Hepatic stellate cell (primary cell): ENCODE results near the gene FTO.

Experiments used
- DNase-seq: peaks from one replicate; pipeline ENCODE4 v3.0.0; 2011; ENCODE audit warnings: low spot score

The FTO gene

DNA sequence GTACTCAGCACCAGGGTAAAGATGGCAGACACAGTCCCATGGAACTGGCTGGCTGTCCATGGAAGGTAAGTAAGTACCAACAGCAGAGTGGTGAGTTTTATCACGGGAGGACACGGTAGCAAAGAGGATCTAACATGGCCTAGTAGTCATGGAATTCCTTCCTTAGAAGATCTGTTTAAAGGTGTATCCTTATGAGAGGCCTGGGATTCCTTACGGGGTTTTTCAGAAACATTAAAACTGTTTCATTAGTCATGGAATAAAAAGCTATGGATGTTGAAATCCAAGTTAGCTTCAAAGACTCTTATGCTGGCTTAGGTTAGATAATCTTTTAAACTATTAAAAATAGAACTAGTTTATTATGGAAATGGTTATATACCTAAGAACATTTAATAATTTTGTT, 7.4 kb downstream of the FTO start:
- DNase-seq: no peak

DNA sequence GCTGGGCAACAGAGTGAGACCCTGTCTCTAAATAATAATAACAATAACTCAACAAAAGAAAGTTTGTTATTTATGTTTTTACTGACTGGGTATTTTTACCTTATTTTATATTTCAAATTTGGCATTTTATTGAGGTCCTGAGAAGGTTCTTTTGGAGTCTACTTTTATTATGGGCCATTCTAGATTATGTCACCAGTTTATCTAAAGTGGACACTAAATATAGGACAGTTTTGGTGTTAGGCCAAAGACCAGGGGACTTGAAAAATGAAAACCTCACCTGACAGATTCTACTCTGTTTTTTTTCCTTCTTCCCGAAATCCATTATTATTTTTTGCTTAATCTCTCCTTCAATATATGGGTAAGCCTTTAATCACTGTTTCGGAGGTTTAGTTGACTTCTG, 8.1 kb downstream of the FTO start:
- no peak for DNase-seq

DNA sequence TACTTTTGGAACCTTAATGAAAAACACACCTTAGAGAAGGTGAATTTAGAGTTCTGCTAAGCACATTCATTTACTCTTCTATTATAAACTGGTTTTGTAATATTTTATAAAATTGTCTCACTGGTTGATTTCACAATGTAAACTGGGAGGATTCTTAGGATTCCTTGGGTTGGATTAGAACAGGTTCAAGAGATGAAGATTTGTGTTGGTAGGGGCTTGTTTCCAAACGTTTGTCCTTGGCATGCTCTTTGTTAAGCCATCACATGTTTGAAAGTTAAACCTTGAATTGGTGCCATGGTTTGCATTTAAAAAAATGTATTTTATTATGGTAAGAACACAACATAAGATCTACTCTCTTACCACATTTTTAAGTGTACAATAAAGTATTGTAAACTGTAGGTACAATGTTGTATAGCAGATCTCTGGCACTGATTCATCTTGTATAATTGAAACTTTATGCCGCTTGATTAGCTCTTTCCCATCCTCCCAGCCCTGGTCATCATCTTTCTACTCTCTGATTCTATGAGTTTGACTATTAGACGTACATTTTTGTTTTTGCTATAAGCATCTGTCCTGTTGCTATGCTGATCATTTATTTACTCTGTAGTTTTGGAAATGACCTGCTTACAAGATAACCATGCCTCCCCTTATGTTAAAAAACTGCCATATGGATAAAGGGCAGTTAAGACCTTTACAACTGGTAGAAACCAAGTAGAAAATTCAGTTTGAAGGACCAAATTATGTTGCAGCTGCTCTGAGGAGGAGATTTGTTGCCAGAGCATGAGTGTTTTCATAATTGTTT, 9.6 kb downstream of the FTO start:
- no peak for DNase-seq

DNA sequence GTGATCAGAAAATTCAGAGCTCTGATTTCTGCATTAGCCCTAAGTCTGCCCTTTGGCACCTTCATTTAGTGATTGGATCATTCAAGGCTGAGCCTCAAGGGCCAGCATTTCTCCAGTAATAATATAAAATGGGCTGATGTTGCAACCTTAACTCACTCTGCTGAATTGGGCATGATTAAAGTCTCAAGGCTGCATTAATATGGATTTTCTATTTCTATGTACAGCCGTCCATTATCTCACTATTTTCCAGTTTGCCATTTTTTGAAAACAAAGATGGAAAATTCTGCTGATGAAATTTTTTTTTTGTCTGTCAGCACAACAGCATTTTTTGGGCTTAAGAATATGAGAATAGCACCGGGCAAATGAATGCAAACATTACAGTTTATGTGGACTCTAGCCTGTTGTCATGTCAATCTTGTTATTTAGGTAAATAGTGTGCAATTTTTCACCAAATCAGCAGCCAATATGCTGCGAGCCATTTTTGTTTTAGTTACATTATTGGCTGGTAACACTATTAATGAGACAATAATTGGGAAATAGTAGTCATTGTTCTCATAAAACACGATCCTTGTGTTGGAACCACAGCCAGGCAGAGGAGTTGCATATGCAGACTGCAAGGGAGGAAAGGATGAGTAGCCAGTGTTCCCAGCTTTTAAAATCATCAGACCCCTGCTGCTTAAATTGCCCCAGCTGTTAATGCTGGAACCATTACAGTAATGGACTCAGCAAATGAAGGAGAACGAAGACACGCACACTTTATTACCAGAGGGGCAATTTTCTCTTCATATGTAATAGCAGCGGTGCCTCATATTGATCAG, 10.5 kb downstream of the FTO start:
- DNase-seq: no peak

DNA sequence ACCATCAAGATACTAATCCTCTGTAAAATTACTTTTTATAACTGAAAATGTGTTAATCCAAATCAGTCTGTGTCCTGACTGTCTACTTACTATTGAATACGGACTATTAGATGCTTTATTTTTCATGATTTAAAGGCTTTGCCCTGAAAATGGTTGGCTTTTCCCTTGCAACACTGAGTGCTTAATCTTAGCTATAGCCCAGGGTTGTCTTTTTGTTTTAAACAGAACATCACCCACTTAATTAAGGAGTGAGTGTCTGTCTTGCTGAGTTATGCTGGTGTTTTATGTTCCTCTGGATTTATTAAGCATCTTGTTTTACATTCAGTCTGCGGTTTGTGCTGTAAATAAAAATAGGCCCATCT, 11.0 kb downstream of the FTO start:
- no peak for DNase-seq

DNA sequence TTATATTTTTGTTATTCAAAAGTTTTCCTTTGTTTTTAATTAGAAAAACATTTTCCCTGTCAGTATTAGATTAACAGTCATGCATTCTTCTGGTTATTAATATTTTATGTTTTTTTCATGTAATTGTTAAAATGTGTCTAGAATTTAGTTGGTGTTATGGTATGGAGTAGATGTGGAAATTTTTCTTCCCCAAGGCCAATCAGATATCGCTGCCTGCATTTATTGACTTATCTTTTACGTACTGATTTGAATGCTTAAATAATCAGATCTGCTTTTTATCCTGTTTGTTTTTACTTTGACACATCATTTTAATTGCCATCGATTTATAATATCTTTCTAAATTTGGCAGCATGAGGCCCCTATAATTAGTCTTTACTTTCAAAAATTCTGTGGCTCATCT, 13.6 kb downstream of the FTO start:
- no peak for DNase-seq

DNA sequence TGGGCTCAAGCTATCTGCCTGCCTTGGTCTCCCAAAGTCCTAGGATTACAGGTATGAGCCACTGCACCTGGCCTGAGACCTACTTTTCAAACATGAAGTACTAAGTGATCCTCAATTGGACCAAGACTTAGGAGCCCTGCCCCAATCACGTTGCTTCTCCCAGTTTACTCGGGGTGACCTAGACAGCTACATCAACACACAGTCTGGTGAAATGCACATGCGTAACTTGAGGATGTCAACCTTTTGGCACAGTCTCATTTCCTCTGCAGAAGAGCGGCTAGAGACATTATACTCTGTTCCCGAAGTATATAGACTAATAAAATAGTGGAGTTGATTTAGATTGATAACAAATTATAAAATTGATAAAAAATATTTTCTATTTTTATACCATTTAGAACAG, 17.1 kb downstream of the FTO start:
- DNase-seq: no peak

DNA sequence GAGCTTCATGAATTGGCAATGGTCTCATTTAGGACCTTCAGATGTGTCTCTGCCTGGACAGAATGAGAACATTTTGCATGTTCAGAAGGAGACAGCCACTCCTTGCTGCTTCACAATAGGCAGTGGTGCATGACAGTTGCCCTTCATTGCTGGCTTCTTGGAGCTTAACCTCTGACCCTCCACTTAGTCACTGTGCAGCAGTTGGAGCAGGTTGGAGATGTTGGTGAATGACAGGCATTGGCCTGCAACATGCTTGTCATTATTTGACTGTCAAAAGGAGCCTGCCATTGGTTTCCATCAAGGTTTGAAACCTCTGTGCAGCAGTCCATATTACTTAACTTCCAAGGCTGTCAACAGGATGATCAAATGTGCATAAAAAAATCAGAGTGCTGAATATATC, 22.7 kb downstream of the FTO start:
- DNase-seq: no peak

DNA sequence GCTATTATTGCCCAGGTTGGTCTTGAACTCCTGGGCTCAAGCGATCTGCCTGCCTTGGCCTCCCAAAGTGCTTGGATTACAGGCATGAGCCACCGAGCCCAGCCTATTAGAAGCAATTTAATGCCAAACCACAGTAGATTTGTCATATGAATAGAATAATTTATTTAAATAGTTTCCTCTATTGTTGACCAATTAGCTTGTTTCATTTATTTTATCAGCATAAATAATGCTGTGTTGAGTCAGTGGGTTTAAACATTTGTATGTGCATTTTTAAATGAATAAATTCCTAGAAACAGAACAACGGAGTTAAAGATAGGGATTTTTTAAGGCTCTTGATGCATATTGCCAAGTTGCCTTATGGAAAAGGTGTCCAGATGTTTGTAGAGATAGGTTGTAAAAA, 26.7 kb downstream of the FTO start:
- no peak for DNase-seq

DNA sequence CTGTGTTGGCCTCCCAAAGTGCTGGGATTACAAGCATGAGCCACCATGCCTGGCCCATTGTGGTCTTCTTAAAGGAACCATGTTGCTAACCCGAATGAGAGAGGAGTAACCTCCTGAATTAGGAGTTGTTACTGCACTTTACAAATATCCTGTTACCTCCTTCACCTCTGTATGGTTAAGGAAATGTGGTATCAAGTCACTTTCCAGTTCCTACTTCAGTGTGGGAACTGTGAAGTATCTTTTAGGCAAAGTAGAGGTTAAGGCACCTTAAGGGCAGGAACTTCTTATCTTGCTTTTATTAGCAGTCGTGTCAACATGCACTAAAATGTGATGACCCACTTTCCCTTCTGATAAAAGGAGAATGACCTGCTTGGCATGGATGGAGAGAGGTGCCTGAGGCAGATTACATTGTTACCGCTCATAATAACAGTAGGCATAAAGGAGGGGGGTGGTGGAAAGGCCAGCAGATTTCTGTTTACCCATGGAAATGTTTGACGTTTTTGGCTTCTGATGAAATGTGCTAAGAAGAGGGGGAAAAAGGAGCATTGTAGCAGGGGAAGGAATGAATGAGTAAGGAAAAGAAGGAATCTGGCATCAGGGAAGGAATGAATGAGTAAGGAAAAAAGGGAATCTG, 28.5 kb downstream of the FTO start:
- no peak for DNase-seq

DNA sequence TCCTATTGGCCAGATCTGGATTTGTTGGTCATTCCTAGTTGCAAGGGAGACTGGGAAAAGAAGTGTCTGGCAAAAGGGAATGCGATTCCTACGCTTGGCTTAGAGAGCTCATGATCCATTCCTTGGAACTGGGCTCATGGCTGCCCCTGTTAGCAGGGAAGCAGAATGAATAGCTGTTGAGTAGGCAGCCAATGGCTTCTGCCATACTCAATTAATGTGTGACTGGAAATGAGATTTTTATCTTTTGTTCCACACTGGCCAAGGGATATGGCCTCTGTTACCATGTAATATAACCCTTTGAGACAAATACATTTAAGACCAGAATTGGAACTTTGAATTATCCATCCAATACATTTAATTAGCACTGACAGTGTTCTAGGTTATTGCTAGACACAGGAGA, 31.0 kb downstream of the FTO start:
- DNase-seq: no peak

DNA sequence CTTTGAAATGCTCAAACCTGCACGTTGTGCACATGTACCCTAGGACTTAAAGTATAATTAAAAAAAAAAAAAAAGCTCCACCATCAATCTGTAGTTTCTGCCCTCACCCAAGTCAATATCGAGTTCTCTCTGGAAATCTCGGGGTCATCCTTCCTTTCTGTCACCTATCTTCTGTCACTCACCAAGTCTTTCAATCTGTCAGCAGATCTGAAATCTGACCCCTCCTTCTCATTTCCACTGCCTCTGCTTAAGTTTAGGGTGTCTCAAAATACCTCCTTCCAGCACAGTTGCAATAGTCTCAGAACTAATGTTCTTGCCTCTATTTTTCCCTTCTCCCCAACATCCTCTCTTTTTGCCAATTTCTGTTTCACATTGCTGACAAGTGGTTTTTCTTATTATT, 32.3 kb downstream of the FTO start:
- DNase-seq: no peak

DNA sequence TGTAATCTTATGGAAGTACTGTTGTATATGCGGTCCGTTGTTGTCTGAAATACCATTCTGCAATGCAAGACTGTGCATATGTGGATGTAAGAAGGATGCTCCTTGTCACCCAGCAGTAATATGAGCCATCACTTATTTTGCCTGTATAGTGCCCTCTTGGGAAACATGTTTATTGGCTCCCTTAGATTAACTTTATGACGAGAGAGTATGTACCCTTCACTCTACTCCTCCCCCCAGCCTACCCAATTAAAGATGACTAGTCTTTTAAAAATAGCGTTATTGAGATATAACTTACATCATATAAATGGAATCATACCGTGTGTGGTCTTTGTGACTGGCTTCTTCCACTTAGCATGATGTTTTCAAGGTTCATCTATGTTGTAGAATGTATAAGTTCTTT, 33.6 kb downstream of the FTO start:
- no peak for DNase-seq

DNA sequence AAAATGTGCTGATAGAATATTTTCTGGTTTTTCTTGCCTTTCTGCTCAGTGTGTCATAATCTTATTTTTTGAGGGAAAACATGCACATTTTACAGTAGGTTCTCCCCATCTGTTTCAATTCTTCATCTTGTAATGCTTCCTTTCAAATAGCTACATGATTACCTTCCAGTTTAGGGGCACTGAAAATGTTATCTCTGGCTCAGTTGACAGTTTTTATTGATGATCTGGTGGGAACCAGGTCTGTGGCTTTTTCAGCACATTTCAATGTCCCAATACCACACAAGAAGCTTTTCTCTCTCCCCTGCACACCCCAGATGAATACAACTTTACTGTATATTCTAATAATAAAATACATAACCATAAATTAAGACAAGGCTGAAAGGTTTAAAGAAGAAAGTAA, 36.5 kb downstream of the FTO start:
- DNase-seq: no peak

DNA sequence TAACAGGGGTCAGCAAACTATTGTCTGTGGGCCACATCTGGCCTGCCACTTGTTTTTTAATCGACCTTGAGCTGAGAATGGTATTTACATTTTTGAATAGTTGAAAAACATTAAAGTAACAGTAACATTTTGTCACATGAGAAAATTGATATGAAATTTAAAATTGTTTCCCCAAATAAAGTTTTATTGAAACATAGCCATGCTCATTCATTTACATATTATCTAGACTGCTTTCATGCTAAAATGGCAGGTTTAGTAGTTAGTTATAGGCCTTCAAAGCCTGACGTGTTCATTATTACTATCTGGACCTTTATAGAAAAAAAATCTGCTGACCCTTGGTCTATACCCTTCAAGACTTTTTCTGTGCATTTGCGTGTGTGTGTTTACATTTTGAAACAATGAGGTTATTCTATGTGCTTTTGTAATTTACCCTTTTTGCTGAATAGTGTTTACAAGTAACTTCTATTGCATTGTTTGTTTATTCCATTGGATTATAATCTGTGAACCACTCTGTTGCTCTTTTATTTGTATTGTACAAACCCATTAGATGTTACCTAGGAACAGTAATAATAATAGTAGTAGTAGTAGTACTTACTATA, 37.1 kb downstream of the FTO start:
- no peak for DNase-seq

DNA sequence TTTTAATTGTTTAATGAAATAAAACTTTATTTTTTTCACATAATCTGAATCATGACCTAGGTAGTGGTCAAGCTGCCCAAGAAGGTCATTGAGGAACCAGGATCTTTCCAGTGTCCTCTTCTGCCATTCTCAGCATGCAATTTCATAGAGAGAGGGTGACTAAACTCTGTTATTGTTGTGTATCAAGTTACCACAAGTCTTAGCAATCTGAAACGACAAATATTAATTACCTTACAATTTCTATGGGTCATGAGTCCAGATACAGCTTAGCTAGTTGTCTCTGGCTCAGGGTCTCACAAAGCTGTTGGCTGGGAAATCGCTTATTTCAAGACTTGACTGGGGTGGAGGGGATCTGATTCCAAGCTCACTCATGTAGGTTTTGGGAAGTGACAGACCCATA, 37.6 kb downstream of the FTO start:
- DNase-seq: no peak

DNA sequence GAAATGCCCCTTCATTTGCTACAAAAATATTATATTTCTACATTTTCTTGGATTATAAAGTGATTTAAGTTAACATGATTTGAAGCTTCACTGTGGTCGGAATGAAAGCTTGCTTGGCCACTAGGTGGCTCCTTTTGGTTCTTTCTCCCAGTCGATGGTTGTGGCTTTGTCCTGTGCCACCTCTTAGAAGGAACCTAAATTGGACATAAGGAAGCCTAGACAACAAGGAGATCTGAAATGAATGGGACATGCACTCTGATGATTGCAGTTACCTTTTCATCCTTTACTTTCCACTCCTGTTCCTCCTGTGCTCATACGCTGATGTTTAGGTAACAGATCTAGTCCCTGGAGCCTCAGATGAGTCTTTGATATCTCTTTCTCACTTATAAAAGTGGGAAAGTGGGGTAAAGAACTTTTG, 39.2 kb downstream of the FTO start:
- DNase-seq: no peak

DNA sequence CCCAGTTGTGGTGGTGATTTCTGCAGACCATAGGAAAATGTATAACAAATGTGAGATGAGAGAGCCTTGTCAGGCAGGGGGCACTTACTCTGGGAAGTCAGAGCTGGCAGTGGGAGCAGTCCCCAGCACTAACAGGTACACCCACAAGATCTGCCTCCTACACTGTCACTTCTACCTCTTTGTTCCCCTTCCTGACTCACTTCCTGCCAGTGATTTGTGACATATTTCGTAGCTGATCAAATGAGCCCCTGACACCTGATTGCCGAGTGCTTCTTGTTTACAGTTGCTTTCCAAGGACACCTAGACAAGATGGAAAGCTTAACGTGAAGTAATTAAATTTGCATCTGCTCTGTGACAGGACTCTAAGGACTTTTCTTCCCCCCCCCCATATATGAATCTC, 40.5 kb downstream of the FTO start:
- DNase-seq: no peak

DNA sequence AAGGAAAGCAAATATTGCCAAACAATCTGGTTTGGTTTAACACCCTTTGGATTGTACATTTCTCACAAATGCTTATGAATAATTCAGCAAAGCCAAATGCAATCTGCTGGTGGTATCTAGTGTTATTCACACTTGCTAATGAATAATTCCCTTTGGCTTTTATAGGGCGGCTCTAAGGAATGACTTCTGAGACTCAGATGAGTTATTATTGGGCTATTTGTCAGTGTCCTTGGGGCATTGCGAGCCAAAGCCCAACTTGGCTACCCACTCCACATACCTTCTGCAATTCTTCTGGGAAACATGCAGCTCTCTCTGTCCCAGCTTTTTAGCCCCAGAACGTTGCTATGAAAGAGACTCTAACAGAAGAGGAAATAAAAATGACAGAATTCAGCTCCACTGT, 41.1 kb downstream of the FTO start:
- DNase-seq: no peak

DNA sequence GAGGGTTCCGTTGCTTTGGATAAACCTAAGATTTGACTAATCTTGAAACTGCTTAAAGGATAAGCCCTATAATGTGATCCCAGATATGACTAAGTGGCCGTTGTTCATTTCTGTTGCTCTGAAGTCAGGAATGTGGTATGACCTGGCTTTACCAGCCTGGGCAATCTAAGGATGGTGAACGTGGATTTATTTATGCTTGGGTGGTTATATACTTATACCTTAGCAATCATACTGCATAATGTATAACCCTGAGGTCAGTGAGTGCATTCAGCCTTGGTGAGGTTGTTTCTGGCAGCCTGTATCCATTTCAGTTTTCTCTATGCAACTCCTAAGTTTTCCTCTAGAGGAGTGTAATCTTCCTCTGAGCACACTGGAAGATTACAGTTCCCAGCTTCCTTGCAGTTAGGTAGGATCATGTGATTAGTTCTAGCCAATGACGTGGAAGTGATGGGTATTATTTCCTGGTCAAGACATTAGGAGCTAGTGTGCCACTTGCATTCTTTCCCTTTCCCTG, 41.9 kb downstream of the FTO start:
- DNase-seq: no peak

DNA sequence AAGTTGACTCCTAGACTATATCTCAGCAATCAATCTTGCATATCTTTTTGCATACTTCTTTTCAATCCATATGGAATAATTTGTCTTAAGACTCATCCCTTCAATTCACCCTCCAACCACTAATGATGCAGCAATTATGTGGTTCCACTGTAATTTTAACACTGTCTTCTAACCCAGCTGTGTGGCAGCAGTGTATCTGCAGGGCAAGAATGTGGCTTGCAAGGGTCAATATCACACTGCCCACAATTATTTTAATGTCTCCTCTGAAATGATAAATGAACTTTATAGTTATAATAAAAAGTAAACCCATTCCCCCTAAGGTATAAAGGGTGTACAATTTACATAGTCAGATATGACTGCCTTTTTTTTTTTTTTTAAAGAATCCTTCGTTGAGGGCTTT, 48.6 kb downstream of the FTO start:
- no peak for DNase-seq

DNA sequence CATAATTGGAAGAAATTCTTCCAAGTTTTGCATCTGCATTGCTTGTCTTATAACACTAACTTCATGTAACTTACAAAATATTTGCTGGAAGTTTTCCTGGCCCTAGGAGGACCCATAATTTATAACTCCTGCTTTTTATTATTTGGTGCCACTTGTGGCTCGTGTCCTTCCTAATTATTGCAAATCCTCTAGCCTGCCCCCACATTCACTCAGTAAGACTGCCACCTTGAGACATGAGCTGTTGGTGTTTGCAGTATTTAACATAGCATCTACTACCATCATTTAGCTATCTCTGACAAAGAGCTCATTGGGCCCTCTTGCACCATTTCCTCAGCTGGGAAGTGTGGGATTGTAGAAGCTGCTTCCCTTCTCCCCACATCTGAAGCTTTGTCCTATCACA, 49.5 kb downstream of the FTO start:
- DNase-seq: no peak
